ENCODE results near the gene BCAR3.
A peak's percentile ranks its signal among the peaks of the same experiment; 100 is the strongest.
"Not testable (repeated sequence)": the region's sequence is repeated elsewhere in the genome, so short reads cannot be mapped to it uniquely, and the experiment has no call there.

Gene BCAR3

GRCh38 chr1:93687542-93687941 lies 5.9 kb upstream of the BCAR3 start:
- no peak for DNase-seq

GRCh38 chr1:93686504-93687250 lies 5.0 kb upstream of the BCAR3 start:
- DNase-seq: no peak

- DNase-seq: no peak
These were observed 4.3 kb upstream of the BCAR3 start for GRCh38 chr1:93685918-93686317.

GRCh38 chr1:93683234-93683633 lies 1.6 kb upstream of the BCAR3 start:
- no peak for DNase-seq

GRCh38 chr1:93681989-93682412 lies 364 bp upstream of the BCAR3 start:
- DNase-seq: no peak

- peak; percentile 76 for DNase-seq
These were observed 1.1 kb downstream of the BCAR3 start for GRCh38 chr1:93680420-93681100.

GRCh38 chr1:93680076-93680419 lies 1.6 kb downstream of the BCAR3 start:
- DNase-seq: no peak

GRCh38 chr1:93679546-93679945 lies 2.1 kb downstream of the BCAR3 start:
- DNase-seq: no peak

GRCh38 chr1:93678946-93679480 lies 2.6 kb downstream of the BCAR3 start:
- DNase-seq: no peak

- DNase-seq: no peak
These were observed 3.1 kb downstream of the BCAR3 start for GRCh38 chr1:93678491-93678890.

- no peak for DNase-seq
These were observed 3.9 kb downstream of the BCAR3 start for GRCh38 chr1:93677729-93678128.

GRCh38 chr1:93676427-93676826 lies 5.2 kb downstream of the BCAR3 start:
- no peak for DNase-seq

GRCh38 chr1:93675931-93676330 lies 5.7 kb downstream of the BCAR3 start:
- no peak for DNase-seq

- no peak for DNase-seq
These were observed 6.4 kb downstream of the BCAR3 start for GRCh38 chr1:93675271-93675670.

- DNase-seq: not testable (repeated sequence)
These were observed 7.6 kb downstream of the BCAR3 start for GRCh38 chr1:93674071-93674470.

GRCh38 chr1:93673163-93673829 lies 8.3 kb downstream of the BCAR3 start:
- DNase-seq: no peak

GRCh38 chr1:93672477-93673162 lies 9.0 kb downstream of the BCAR3 start:
- no peak for DNase-seq

GRCh38 chr1:93672069-93672468 lies 9.6 kb downstream of the BCAR3 start:
- DNase-seq: no peak

GRCh38 chr1:93671099-93671621 lies 10.5 kb downstream of the BCAR3 start:
- DNase-seq: no peak

GRCh38 chr1:93670141-93670540 lies 11.5 kb downstream of the BCAR3 start:
- DNase-seq: no peak

GRCh38 chr1:93669369-93669768 lies 12.3 kb downstream of the BCAR3 start:
- no peak for DNase-seq

GRCh38 chr1:93668951-93669350 lies 12.7 kb downstream of the BCAR3 start:
- DNase-seq: no peak

- no peak for DNase-seq
These were observed 13.5 kb downstream of the BCAR3 start for GRCh38 chr1:93668121-93668520.
